GM12865 (cell line): ENCODE data around the gene PITPNM1.
"Not testable (repeated sequence)": the region's sequence is repeated elsewhere in the genome, so short reads cannot be mapped to it uniquely, and the experiment has no call there.

ENCODE experiments used
- DNase-seq: peaks from one replicate; pipeline ENCODE4 v3.0.0; 2010; ENCODE audit warnings: low read depth
- H3K4me3 ChIP-seq: 2 replicates; pipeline ENCODE4 v1.5.1; 2011; ENCODE audit warnings: mild to moderate bottlenecking, low read depth, low read length, control low read depth
- TF ChIP-seq, protein P1 (sequence below): IDR thresholded peaks from 2 replicates; pipeline ENCODE4 v1.5.1; 2011; ENCODE audit warnings: low read length, control low read depth, low read depth, inconsistent platforms; ENCODE audit not compliant: insufficient read depth; ENCODE audit errors: missing control alignments

PITPNM1 gene

DNA sequence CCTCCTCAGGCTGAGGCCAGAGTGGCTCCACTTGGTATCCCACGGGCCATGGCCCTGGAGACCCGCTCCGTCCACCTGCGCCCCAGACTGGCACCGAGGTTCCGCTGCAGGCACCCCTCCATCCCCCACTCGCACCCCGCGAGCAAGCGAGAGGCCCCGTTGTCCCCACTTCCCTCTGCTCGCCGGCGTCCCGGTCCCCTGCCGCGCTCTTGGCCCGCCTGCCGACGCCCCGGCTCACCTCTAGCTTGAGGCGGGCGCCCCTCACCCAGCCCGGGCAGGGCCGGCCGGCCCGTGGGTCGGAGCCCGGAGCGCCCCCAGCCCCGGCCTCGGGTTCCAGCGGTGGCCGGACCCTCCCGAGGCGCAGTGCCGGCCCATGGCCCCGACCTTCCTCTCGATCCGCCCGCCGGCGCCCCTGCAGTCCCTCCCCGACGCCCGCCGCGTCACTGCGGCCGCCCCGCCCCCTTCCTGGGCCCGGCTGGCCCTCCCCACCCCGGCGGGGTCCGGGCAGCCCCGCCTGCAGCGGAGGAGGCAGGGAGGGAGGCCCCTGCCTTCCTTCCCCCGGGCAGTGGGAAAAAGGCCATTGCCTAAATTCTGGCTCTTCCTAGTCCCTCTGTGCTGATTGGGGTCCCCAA is at the start of gene PITPNM1:
TSS of gene PITPNM1 (minus strand) at position 414 of the 632 bp plus-strand sequence. CDS start 1,183 bp downstream, outside the sequence.
- TF ChIP-seq, protein P1, sequence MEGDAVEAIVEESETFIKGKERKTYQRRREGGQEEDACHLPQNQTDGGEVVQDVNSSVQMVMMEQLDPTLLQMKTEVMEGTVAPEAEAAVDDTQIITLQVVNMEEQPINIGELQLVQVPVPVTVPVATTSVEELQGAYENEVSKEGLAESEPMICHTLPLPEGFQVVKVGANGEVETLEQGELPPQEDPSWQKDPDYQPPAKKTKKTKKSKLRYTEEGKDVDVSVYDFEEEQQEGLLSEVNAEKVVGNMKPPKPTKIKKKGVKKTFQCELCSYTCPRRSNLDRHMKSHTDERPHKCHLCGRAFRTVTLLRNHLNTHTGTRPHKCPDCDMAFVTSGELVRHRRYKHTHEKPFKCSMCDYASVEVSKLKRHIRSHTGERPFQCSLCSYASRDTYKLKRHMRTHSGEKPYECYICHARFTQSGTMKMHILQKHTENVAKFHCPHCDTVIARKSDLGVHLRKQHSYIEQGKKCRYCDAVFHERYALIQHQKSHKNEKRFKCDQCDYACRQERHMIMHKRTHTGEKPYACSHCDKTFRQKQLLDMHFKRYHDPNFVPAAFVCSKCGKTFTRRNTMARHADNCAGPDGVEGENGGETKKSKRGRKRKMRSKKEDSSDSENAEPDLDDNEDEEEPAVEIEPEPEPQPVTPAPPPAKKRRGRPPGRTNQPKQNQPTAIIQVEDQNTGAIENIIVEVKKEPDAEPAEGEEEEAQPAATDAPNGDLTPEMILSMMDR: no peak
- H3K4me3 ChIP-seq: peak within 1 kb of the TSS; percentile 89
- DNase-seq: peak; percentile 77

DNA sequence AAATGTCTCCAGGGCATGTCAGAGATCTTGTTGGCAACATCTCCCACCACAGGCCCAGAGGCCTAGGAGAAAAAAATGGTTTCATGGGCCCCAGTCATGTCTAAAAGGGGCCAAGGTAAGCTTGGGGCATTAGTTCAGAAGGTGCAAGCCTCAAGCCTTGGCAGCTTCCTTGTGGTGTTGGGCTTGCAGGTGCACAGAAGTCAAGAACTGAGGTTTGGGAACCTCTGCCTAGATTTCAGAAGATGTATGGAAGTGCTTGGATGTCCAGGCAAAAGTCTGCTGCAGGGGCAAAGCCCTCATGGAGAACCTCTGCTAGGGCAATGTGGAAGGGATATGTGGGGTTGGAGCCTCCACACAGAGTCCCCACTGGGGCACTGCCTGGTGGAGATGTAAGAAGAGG is 46.5 kb upstream of the PITPNM1 start:
- not testable (repeated sequence) for H3K4me3 ChIP-seq, DNase-seq

DNA sequence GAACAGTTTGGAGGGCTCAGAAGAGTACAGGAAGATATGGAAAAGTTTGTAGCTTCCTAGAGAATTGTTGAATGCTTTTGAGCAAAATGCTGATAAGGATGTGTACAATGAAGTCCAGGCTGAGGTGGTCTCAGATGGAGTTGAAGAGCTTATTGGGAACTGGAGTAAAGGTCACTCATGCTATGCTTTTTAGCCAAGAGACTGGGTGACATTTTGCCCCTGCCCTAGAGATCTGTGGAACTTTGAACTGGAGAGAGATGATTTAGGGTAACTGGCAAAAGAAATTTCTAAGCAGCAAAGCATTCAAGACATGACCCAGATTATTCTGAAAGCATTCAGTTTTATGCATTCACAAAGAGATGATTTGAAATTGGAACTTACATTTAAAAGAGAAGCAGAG is 46.0 kb upstream of the PITPNM1 start:
- H3K4me3 ChIP-seq: no peak overlapping the region
- no peak for DNase-seq
- TF ChIP-seq, protein P1: no peak

DNA sequence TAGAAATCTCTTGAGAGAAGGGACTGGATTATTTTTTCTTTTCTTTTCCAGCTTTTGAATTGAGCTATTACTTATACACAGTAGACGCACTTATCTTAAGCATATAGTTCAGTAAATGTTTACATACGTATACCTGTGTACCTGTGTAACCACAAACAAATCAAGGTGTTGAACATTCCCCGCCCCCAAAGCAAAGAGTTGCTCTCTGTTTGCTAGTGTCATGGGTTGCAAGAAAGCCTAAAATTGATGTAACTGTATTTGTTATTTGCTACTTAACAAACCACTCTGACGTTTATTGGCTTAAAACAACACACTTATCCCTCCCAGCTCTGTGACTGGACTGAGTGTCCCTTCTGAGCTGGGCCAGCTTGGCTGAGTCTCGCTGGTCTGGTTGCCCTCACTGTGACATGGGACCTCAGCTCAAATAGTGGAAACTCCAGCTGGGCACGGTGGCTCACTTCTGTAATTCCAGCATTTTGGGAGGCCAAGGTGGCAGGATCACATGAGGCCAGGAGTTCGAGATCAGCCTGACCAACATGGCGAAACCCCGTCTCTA is 43.5 kb upstream of the PITPNM1 start:
- TF ChIP-seq, protein P1: no peak
- no peak overlapping the region for H3K4me3 ChIP-seq
- DNase-seq: no peak

DNA sequence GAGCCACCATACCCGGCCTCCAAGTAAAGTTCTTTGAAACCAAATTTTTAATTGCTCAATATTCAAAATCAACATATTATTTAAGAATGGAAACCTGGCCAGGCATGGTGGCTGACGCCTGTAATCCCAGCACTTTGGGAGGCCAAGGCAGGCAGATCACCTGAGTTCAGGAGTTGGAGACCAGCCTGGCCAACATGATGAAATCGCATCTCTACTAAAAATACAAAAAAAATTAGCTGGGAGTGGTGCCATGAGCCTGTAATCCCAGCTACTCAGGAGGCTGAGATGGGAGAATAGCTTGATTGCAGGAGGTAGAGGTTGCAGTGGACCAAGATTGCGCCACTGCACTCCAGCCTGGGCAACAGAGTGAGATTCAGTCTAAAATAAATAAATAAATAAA is 42.9 kb upstream of the PITPNM1 start:
- DNase-seq: not testable (repeated sequence)

DNA sequence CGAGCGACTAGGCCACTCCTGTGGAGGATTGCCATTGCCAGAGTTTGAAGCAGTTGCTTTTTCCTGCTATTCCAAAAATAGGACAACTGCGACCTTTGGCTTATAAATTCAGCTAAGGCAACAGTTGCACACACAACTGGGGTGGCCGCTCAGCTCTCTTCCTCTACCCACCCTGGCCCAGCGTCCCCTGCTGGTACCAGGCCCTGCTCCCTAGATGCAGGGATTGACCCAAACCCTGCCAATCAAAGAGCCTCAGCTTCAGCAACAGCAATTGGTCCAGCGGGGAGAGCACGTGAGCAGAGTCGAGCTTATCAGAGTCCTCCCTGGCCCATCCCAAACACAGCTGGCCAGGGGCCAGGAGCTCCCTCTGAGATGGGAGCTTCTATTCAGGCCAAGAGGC is 40.1 kb upstream of the PITPNM1 start:
- H3K4me3 ChIP-seq: no peak overlapping the region
- TF ChIP-seq, protein P1: no peak
- no peak for DNase-seq

More for the DNA sequence above, 42.9 kb upstream of the PITPNM1 start:
- H3K4me3 ChIP-seq: not testable (repeated sequence)

DNA sequence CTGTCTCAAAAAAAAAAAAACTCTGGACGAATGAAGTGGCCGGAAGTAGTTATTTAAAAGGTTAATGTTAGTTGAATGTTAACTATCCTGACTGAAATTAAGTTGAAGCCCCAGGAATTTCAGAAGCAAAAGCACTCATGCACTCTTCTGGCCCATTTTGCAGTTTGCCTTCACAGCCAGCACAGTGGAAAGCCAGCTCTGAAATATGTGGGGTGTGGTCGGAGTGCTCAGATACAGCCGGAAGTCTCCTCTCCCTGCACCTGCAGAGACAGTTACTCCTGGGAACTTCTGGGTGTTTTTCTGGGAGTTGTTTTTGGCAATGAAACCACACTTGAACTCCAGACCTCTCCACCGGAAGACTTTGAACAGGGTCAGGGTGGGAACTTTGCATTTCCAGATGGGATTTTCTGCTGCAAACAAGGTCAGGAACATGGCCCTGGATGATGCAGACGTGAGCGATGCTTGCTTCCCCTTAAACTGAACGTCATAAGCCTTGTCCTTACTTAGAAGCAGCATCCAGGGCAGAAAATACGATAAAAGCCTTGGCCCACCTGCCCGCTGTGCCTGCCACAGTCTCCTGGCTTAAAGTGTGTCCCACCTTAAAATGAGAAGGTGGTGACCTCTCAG is 39.6 kb upstream of the PITPNM1 start:
- DNase-seq: no peak
- no peak overlapping the region for H3K4me3 ChIP-seq
- TF ChIP-seq, protein P1: no peak

DNA sequence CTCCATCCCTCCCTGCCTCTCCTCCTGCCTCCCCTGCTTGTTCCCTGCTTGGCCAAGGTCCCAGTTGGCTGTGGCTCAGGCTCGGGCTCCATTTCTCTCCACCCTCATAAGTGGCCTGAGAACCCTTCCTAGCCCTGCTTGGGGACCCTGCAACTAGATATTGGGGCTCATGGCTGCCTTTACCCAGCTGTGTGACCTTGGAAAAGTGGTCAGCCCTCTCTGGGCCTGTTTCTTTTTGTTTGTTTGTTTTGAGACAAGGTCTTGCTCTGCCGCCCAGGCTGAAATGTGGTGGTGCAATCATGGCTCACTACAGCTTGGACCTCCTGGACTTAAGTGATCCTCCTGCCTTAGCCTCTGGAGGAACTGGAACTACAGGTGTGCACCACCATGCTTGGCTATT is 38.4 kb upstream of the PITPNM1 start:
- no peak overlapping the region for H3K4me3 ChIP-seq
- TF ChIP-seq, protein P1: no peak
- DNase-seq: no peak
